SK-N-SH (cell line): ENCODE data around the gene SETD5. TPM values are rescaled to one million over a fixed set of nuclear protein-coding genes. Genes with fewer than 3 reads are reported as not detected.
A peak's percentile ranks its signal among the peaks of the same experiment; 100 is the strongest.

Experiments
- CTCF ChIA-PET: fragments of 300-600, 350-600 bp; formaldehyde crosslinking; extraction: SDS; loops from one replicate; lab custom pipeline; 2021; lab: Yijun Ruan, JAX
- POLR2A ChIA-PET: fragments of 350-600 bp; sonication (Branson Sonifier 250); formaldehyde crosslinking; extraction: SDS; loops from one replicate; lab custom pipeline; 2020; ENCODE audit warnings: antibody characterized with exemption, inconsistent platforms; lab: Yijun Ruan, JAX
- DNase-seq: peaks from one replicate; pipeline ENCODE4 v3.0.0; 2012
- H2AFZ ChIP-seq: fragments of 200-600 bp; sonication (generic); 2 replicates; pipeline ENCODE4 v1.8.1; 2016; ENCODE audit warnings: antibody characterized with exemption, mild to moderate bottlenecking, low read depth
- H3F3A ChIP-seq: fragments of 200-600 bp; sonication (generic); replicated peaks from 2 replicates; pipeline ENCODE3; 2016; ENCODE audit warnings: antibody characterized with exemption, mild to moderate bottlenecking; ENCODE audit not compliant: insufficient read depth
- H3K27ac ChIP-seq, 2 experiments: fragments of 200-500 bp in 1 of 2; fragments of 200-600 bp in 1 of 2; sonication (Bioruptor generic) in 1 of 2; sonication (generic), shearing (Covaris generic) in 1 of 2; 2 replicates each; pipeline versions ENCODE4 v1.5.1 to v1.6.1; 2014 to 2016; ENCODE audit warnings: low read depth in 2 of 2, inconsistent platforms in 1 of 2, low read length in 1 of 2, mild to moderate bottlenecking in 1 of 2, mixed read lengths in 1 of 2
- H3K27me3 ChIP-seq: fragments of 200-600 bp; sonication (generic), shearing (Covaris generic); 2 replicates; pipeline ENCODE4 v1.6.1; 2016; ENCODE audit warnings: mixed run types; ENCODE audit not compliant: insufficient read depth
- H3K36me3 ChIP-seq, 2 experiments: fragments of 200-500 bp in 1 of 2; fragments of 200-600 bp in 1 of 2; sonication (Bioruptor generic) in 1 of 2; sonication (generic) in 1 of 2; replicated peaks in 1 of 2; 2 replicates each; pipeline versions ENCODE3 to v1.5.1; 2014 to 2016; ENCODE audit warnings: low read length in 1 of 2, mild to moderate bottlenecking in 1 of 2; ENCODE audit not compliant: insufficient read depth in 2 of 2, control insufficient read depth in 1 of 2
- H3K4me1 ChIP-seq, 2 experiments: fragments of 200-500 bp in 1 of 2; fragments of 200-600 bp in 1 of 2; sonication (Bioruptor generic) in 1 of 2; sonication (generic), shearing (Covaris generic) in 1 of 2; 2 replicates each; pipeline versions ENCODE4 v1.5.1 to v1.6.1; 2014 to 2016; ENCODE audit warnings: low read depth in 1 of 2, low read length in 1 of 2, mixed run types in 1 of 2; ENCODE audit not compliant: insufficient read depth in 2 of 2, control insufficient read depth in 1 of 2
- H3K4me2 ChIP-seq: fragments of 200-600 bp; sonication (generic), shearing (Covaris generic); 2 replicates; pipeline ENCODE4 v1.6.1; 2017; ENCODE audit warnings: mixed run types
- H3K4me3 ChIP-seq, 2 experiments: fragments of 200-500 bp in 1 of 2; fragments of 200-600 bp in 1 of 2; sonication (Bioruptor generic) in 1 of 2; sonication (generic), shearing (Covaris generic) in 1 of 2; 2 replicates each; pipeline versions ENCODE4 v1.5.1 to v1.8.1; 2014 to 2016; ENCODE audit warnings: low read depth in 2 of 2, inconsistent platforms in 1 of 2, low read length in 1 of 2, mild to moderate bottlenecking in 1 of 2, mixed read lengths in 1 of 2, moderate library complexity in 1 of 2
- H3K79me2 ChIP-seq: fragments of 200-600 bp; sonication (generic); 2 replicates; pipeline ENCODE4 v1.8.1; 2017; ENCODE audit warnings: mild to moderate bottlenecking; ENCODE audit not compliant: insufficient read depth
- H3K9ac ChIP-seq: fragments of 200-600 bp; sonication (generic); 2 replicates; pipeline ENCODE4 v1.6.1; 2017; ENCODE audit warnings: mixed run types
- H3K9me2 ChIP-seq: fragments of 200-600 bp; sonication (generic); 2 replicates; pipeline ENCODE4 v1.6.1; 2017; ENCODE audit warnings: mixed run types
- H3K9me3 ChIP-seq: fragments of 200-600 bp; sonication (generic); 2 replicates; pipeline ENCODE4 v1.6.1; 2017; ENCODE audit warnings: mixed run types, mild to moderate bottlenecking, moderate library complexity
- H4K20me1 ChIP-seq: fragments of 200-600 bp; sonication (generic); 2 replicates; pipeline ENCODE4 v1.6.1; 2017; ENCODE audit warnings: mild to moderate bottlenecking, mixed run types; ENCODE audit not compliant: insufficient read depth
- CHD2 ChIP-seq: fragments of 150-350 bp; IDR thresholded peaks from 2 replicates; pipeline ENCODE4 v1.6.1; 2018; ENCODE audit warnings: low read length; ENCODE audit not compliant: partially characterized antibody
- ELF1 ChIP-seq: IDR thresholded peaks from 2 replicates; pipeline ENCODE4 v1.4.0; 2012
- EP300 ChIP-seq, 2 experiments: IDR thresholded peaks; 2 replicates each; pipeline versions ENCODE4 v1.4.0 to v1.6.1; 2012; ENCODE audit warnings: borderline replicate concordance in 1 of 2, low read depth in 1 of 2, low read length in 1 of 2
- FOXM1 ChIP-seq: IDR thresholded peaks from 2 replicates; pipeline ENCODE4 v1.4.0; 2012; ENCODE audit warnings: low read depth, mild to moderate bottlenecking
- JUND ChIP-seq: IDR thresholded peaks from 2 replicates; pipeline ENCODE4 v1.4.0; 2012
- MEF2A ChIP-seq: IDR thresholded peaks from 2 replicates; pipeline ENCODE4 v1.4.0; 2012; ENCODE audit warnings: low read depth, borderline replicate concordance
- NRF1 ChIP-seq: IDR thresholded peaks from 2 replicates; pipeline ENCODE4 v1.6.1; 2012; ENCODE audit warnings: low read depth, mild to moderate bottlenecking, low read length
- POLR2AphosphoS5 ChIP-seq: IDR thresholded peaks from 2 replicates; pipeline ENCODE4 v1.6.1; 2012; ENCODE audit warnings: low read depth, low read length
- RAD21 ChIP-seq: IDR thresholded peaks from 2 replicates; pipeline ENCODE4 v1.6.1; 2012; ENCODE audit warnings: mild to moderate bottlenecking, low read length
- RCOR1 ChIP-seq: fragments of 150-350 bp; IDR thresholded peaks from 2 replicates; pipeline ENCODE4 v1.6.1; 2017; ENCODE audit warnings: antibody characterized with exemption, low read length
- RXRA ChIP-seq: IDR thresholded peaks from 2 replicates; pipeline ENCODE4 v1.4.0; 2012; ENCODE audit warnings: low read depth, mild to moderate bottlenecking, borderline replicate concordance
- SIN3A ChIP-seq: IDR thresholded peaks from 2 replicates; pipeline ENCODE4 v1.6.1; 2012; ENCODE audit warnings: low read depth, mild to moderate bottlenecking, low read length, moderate library complexity, borderline replicate concordance
- SMC3 ChIP-seq: IDR thresholded peaks from 2 replicates; pipeline ENCODE4 v1.6.1; 2012; ENCODE audit warnings: low read depth, low read length, improper control_type of control experiment
- TAF1 ChIP-seq: IDR thresholded peaks from 2 replicates; pipeline ENCODE4 v1.6.1; 2012; ENCODE audit warnings: low read depth, mild to moderate bottlenecking, low read length, moderate library complexity, borderline replicate concordance
- TCF12 ChIP-seq: IDR thresholded peaks from 2 replicates; pipeline ENCODE4 v1.4.0; 2012
- YY1 ChIP-seq: IDR thresholded peaks from 2 replicates; pipeline ENCODE4 v1.4.0; 2012; ENCODE audit warnings: low read depth, mild to moderate bottlenecking
- WGBS: methylation state at CpG from one replicate; pipeline ENCODE4 v1.1.6; 2017; ENCODE audit warnings: low lambda C conversion rate; 5-methylcytosine and 5-hydroxymethylcytosine counted together
- polyA plus RNA-seq, 3 experiments: library from polyadenylated mRNA; depleted of rRNA; stranded (reverse); fragments of >200 nt; gene quantifications; 2 replicates each; pipeline ENCODE4 v1.2.3, GENCODE V29; 2012
- TF ChIP-seq, protein P1 (sequence below): fragments of 200-600 bp; sonication (generic); IDR thresholded peaks from 2 replicates; pipeline ENCODE4 v1.6.1; 2017; ENCODE audit warnings: antibody characterized with exemption, mild to moderate bottlenecking, moderate library complexity
- TF ChIP-seq, protein P2 (sequence below): fragments of 150-350 bp; IDR thresholded peaks from 2 replicates; pipeline ENCODE4 v1.6.1; 2017; ENCODE audit warnings: antibody characterized with exemption, low read length, low read depth, borderline replicate concordance
- TF ChIP-seq, protein P3 (sequence below): IDR thresholded peaks from 2 replicates; pipeline ENCODE4 v1.4.0; 2012; ENCODE audit warnings: low read depth, borderline replicate concordance
- TF ChIP-seq, protein P4 (sequence below): IDR thresholded peaks from 2 replicates; pipeline ENCODE4; 2012

The SETD5 gene
- polyA plus RNA-seq, 1 of the 3 experiments (the other 2 are of a cell fraction), result 32.3 TPM

DNA sequence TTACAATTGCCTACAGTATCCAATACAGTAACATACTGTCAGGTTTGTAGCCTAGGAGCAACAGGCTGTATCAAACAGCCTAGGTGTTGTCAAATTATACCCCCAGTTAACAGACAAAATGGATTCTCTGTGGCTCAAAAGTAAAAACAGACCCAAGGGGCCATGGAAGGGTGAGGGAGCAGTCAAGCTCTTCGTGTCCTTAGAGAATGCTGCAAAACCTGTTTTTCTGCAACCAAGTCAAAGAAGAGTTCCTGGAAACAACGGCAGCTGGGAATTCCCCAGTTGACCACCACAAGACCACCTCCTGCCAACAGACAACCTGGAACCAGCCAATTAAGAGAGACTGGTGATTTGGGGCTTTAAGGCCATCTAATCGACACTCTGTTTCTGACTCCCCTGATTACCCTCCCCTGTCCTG is 45.7 kb upstream of the SETD5 start:
- Histone ChIP-seq H3K27ac (no peak overlapping the region), H3K9ac (no peak overlapping the region), H3K4me1 (peaks cover 0 to 6% of the 10 kb centered on the region in 2 experiments; a peak in 1 of 4 replicates), H2AFZ (no peak overlapping the region), H3K27me3 (no peaks in the 10 kb centered on the region), H3K36me3 (peaks cover 0 to 3% of the 10 kb centered on the region in 2 experiments), H3K4me2 (no peak overlapping the region), H3K79me2 (no peaks in the 10 kb centered on the region), H3K9me3 (no peaks in the 10 kb centered on the region), H3K9me2 (no peaks in the 10 kb centered on the region)
- CTCF ChIA-PET, result interaction anchor here (1.8 to 3.9 kb wide), 4 partner anchors 9 to 75 kb away, joined by 4 to 39 read pairs (median 8); partner anchors contain the start of gene THUMPD3
- no peak for DNase-seq
- TF ChIP-seq TAF1 (no peak), EP300 (IDR thresholded peaks at IDR 0.05; ENCODE audit: borderline replicate concordance in 1 of 2, low read depth in 1 of 2, low read length in 1 of 2) (no peak), RCOR1 (no peak)
- TF ChIP-seq, protein P1, sequence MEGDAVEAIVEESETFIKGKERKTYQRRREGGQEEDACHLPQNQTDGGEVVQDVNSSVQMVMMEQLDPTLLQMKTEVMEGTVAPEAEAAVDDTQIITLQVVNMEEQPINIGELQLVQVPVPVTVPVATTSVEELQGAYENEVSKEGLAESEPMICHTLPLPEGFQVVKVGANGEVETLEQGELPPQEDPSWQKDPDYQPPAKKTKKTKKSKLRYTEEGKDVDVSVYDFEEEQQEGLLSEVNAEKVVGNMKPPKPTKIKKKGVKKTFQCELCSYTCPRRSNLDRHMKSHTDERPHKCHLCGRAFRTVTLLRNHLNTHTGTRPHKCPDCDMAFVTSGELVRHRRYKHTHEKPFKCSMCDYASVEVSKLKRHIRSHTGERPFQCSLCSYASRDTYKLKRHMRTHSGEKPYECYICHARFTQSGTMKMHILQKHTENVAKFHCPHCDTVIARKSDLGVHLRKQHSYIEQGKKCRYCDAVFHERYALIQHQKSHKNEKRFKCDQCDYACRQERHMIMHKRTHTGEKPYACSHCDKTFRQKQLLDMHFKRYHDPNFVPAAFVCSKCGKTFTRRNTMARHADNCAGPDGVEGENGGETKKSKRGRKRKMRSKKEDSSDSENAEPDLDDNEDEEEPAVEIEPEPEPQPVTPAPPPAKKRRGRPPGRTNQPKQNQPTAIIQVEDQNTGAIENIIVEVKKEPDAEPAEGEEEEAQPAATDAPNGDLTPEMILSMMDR, result no peak
- TF ChIP-seq, all 33 proteins: peak for 0
- Histone ChIP-seq H3K4me3 (no peak overlapping the region), H4K20me1 (no peaks in the 10 kb centered on the region), H3F3A (no peaks in the 10 kb centered on the region)
- WGBS, result 75% methylated on average over 3 of the region's 3 CpGs
- POLR2A ChIA-PET, result no interaction called here

DNA sequence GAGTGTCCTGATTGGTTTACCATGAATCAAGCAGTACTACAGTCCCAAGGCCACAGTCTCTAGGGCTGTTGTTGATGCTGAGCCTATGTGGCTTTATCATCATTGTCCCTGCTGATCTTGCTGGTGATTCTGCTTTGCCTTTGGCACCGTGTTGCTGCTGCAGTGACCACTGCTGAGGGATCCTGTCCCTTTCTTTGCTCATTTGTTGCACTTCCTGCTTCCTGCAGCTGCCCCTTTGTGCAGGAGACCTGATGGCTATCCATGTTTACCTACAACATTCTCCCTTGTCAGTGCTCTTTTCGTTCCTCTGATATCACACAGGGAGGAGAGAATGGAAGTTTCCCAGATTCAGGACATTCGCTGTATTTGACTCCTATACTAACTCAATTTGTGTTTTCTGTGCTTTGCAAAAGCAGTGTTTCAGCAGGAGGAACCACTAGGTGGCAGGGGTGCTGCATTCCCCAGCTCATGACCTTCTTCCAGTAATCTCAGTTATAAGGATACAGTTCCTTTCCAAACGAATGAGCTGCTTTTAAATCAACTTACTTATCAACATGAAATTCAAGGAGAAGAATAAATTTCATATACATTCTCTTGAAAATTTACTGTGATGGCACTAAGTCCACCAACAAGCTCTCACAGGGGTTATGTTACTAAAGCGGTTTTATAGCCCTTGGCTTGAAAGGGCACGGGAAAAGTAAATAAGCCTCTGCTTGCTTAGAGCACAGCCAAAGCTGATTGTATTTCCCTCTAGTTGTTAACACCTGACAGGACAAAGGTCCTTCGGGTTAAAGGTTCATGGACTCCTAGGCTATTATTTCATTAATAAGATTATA is 44.3 kb upstream of the SETD5 start:
- DNase-seq, result peak; percentile 70
- no peaks in the 10 kb centered on the region for H4K20me1 ChIP-seq
- WGBS, result 29% methylated on average over 7 of the region's 7 CpGs
- ChIA-PET POLR2A (interaction anchor here (1.3 to 1.9 kb wide), 2 partner anchors 10 to 44 kb away, joined by 3 to 12 read pairs; partner anchors contain the start of gene THUMPD3), CTCF (interaction anchor here (0.6 to 3.9 kb wide), 41 partner anchors 9 to 578 kb away, joined by 3 to 39 read pairs (median 4); partner anchors contain the start of genes CAMK1, SETD5 and THUMPD3)
- H3K27me3 ChIP-seq, result no peaks in the 10 kb centered on the region
- H3K4me3 ChIP-seq, result no peak overlapping the region; a peak in 1 of 4 replicates
- H3K79me2 ChIP-seq, result no peaks in the 10 kb centered on the region
- H3K9me3 ChIP-seq, result no peaks in the 10 kb centered on the region
- H3K9me2 ChIP-seq, result no peaks in the 10 kb centered on the region
- H3K9ac ChIP-seq, result no peak overlapping the region
- no peaks in the 10 kb centered on the region for H3F3A ChIP-seq
- H3K4me1 ChIP-seq, result peaks cover 0 to 6% of the 10 kb centered on the region in 2 experiments; a peak in 1 of 4 replicates
- no peak overlapping the region for H2AFZ ChIP-seq
- peak overlapping the region in 1 of 2 experiments; percentile 25; a peak in 2 of 4 replicates for H3K27ac ChIP-seq
- H3K36me3 ChIP-seq, result peaks cover 0 to 3% of the 10 kb centered on the region in 2 experiments
- no peak overlapping the region for H3K4me2 ChIP-seq
- peak; percentile 92 for TF ChIP-seq RAD21
- TF ChIP-seq, protein P1, result peak; percentile 95
- TF ChIP-seq, protein P2, sequence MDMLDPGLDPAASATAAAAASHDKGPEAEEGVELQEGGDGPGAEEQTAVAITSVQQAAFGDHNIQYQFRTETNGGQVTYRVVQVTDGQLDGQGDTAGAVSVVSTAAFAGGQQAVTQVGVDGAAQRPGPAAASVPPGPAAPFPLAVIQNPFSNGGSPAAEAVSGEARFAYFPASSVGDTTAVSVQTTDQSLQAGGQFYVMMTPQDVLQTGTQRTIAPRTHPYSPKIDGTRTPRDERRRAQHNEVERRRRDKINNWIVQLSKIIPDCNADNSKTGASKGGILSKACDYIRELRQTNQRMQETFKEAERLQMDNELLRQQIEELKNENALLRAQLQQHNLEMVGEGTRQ, result no peak
- TF ChIP-seq, protein P3, sequence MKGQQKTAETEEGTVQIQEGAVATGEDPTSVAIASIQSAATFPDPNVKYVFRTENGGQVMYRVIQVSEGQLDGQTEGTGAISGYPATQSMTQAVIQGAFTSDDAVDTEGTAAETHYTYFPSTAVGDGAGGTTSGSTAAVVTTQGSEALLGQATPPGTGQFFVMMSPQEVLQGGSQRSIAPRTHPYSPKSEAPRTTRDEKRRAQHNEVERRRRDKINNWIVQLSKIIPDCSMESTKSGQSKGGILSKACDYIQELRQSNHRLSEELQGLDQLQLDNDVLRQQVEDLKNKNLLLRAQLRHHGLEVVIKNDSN, result no peak
- TF ChIP-seq JUND, result no peak
- TF ChIP-seq, protein P4, sequence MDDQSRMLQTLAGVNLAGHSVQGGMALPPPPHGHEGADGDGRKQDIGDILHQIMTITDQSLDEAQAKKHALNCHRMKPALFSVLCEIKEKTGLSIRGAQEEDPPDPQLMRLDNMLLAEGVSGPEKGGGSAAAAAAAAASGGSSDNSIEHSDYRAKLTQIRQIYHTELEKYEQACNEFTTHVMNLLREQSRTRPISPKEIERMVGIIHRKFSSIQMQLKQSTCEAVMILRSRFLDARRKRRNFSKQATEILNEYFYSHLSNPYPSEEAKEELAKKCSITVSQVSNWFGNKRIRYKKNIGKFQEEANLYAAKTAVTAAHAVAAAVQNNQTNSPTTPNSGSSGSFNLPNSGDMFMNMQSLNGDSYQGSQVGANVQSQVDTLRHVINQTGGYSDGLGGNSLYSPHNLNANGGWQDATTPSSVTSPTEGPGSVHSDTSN, result no peak
- no peak for TF ChIP-seq ELF1
- no peak for TF ChIP-seq RCOR1
- no peak for TF ChIP-seq CHD2
- no peak for TF ChIP-seq FOXM1
- no peak for TF ChIP-seq SIN3A
- no peak for TF ChIP-seq YY1
- TF ChIP-seq SMC3, result peak; percentile 66
- TF ChIP-seq TCF12, result no peak
- TF ChIP-seq NRF1, result no peak
- no peak for TF ChIP-seq MEF2A
- TF ChIP-seq RXRA, result no peak
- no peak for TF ChIP-seq POLR2AphosphoS5
